ENCODE data around the gene STK32A. TPM values are rescaled to one million over a fixed set of nuclear protein-coding genes. Genes with fewer than 3 reads are reported as not detected.

STK32A gene
- total RNA-seq, 1 donor from 2014 or later = 10.2 TPM

DNA sequence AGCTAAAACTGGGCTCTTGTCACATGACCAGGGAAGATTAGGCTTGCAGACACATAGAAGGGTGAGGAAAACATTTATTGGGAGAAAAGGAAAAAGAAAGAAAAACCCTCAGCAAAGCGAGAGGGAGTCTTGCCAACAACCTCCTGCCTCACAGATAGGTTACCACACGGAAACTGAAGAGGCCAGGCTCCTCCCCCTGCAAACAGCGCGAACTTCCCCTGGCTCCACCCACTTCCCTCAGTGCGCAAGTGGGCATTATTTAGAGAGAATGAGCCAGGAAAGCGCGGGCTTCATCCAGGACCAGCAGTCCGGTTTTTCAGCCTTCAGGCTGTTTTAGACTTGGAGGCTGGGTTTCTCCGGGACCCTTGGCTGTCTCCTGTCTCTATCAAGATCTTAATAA, 70.3 kb downstream of the STK32A start:
- ATAC-seq (no peak), DNase-seq (no peak)
- Histone ChIP-seq H3K27ac (peak overlapping the region; percentile 62), H3K27me3 (no peaks in the 10 kb centered on the region), H3K9me3 (no peaks in the 10 kb centered on the region), H3K4me3 (no peak overlapping the region), H3K4me1 (no peaks in the 10 kb centered on the region), H3K36me3 (no peaks in the 10 kb centered on the region)
- intact Hi-C loops (cut with DNase I) = no loop called here
- no peak for TF ChIP-seq CTCF (IDR thresholded peaks at IDR 0.05)

GRCh38 chr5:147306351-147306750, 71.5 kb downstream of the STK32A start:
- intact Hi-C loops (cut with DNase I) = no loop called here
- no peak overlapping the region for H3K27ac ChIP-seq
- H3K4me1 ChIP-seq = no peaks in the 10 kb centered on the region
- no peaks in the 10 kb centered on the region for H3K9me3 ChIP-seq
- no peak for ATAC-seq
- H3K36me3 ChIP-seq = no peaks in the 10 kb centered on the region
- DNase-seq = no peak
- H3K27me3 ChIP-seq = no peaks in the 10 kb centered on the region
- H3K4me3 ChIP-seq = no peak overlapping the region
- no peak for TF ChIP-seq CTCF (IDR thresholded peaks at IDR 0.05)

GRCh38 chr5:147307170-147307569, 72.3 kb downstream of the STK32A start:
- Histone ChIP-seq H3K4me3 (no peak overlapping the region), H3K27ac (no peak overlapping the region), H3K27me3 (no peaks in the 10 kb centered on the region), H3K36me3 (no peaks in the 10 kb centered on the region), H3K9me3 (no peaks in the 10 kb centered on the region), H3K4me1 (no peaks in the 10 kb centered on the region)
- no peak for TF ChIP-seq CTCF (IDR thresholded peaks at IDR 0.05)
- DNase-seq = no peak
- intact Hi-C loops (cut with DNase I) = no loop called here
- no peak for ATAC-seq

- no peak for DNase-seq
- no peaks in the 10 kb centered on the region for H3K36me3 ChIP-seq
- intact Hi-C loops (cut with DNase I) = no loop called here
- no peak for TF ChIP-seq CTCF (IDR thresholded peaks at IDR 0.05)
- no peak overlapping the region for H3K4me3 ChIP-seq
- no peak overlapping the region for H3K27ac ChIP-seq
- H3K27me3 ChIP-seq = no peaks in the 10 kb centered on the region
- no peak for ATAC-seq
- no peaks in the 10 kb centered on the region for H3K9me3 ChIP-seq
- H3K4me1 ChIP-seq = no peaks in the 10 kb centered on the region
These were observed 74.8 kb downstream of the STK32A start for GRCh38 chr5:147309621-147310020.

DNA sequence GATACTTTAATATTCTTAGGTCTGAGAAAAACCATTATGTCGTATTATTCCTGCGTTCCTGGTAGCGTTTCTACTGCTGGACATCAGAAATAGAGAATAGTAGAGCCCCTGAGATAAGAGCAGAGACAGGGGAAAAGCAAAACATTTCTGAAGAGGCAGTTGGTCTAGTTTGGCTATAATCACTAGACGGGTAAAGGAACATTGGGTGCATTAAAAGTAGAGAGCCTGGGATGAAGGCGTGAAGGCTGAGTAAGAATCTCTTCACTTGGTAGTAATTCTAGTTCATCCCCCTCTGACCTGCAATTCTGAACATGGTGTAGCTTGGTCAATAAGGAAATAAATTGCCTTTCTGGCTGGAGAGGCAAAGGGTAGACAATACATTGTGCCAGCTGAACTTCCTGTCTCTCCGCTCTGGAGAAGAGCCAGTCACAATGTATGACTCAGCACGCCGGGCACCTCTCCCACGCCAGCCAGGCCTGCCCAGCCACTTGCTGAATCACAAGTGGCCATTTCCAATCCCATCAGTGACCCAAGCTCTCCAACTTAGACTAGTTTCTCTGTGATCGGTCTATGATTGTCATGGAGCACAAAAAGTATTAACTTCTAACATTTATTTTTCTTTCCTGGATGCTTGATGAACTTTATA, 75.4 kb downstream of the STK32A start:
- no peaks in the 10 kb centered on the region for H3K4me1 ChIP-seq
- peak; percentile 86 for DNase-seq
- no peaks in the 10 kb centered on the region for H3K36me3 ChIP-seq
- H3K9me3 ChIP-seq = no peaks in the 10 kb centered on the region
- H3K4me3 ChIP-seq = no peak overlapping the region
- ATAC-seq = peak; percentile 98
- TF ChIP-seq CTCF (IDR thresholded peaks at IDR 0.05) = no peak
- no peak overlapping the region for H3K27ac ChIP-seq
- H3K27me3 ChIP-seq = no peaks in the 10 kb centered on the region
- intact Hi-C loops (cut with DNase I) = no loop called here
